H1 (cell line): ENCODE measurements around the gene MKNK2. TPM values are rescaled to one million over a fixed set of nuclear protein-coding genes. Genes with fewer than 3 reads are reported as not detected.
A peak's percentile ranks its signal among the peaks of the same experiment; 100 is the strongest.

Experiments used
- CTCF ChIA-PET: fragments of 300-600 bp; sonication (Branson Sonifier 250); formaldehyde crosslinking; loops from one replicate; lab custom pipeline; 2021; ENCODE audit not compliant: partially characterized antibody; lab: Charles Lee
- POLR2A ChIA-PET: fragments of 300-600 bp; sonication (Branson Sonifier 250); formaldehyde crosslinking; loops from one replicate; lab custom pipeline; 2021; ENCODE audit warnings: inconsistent platforms; ENCODE audit not compliant: partially characterized antibody; lab: Charles Lee
- DNase-seq, 2 experiments: peaks; one replicate each; pipeline versions ENCODE4 v3.0.0 to v3.0.0-alpha.2; 2010 to 2022; ENCODE audit warnings: low spot score in 2 of 2, low read depth in 1 of 2, mixed read lengths in 1 of 2
- FAIRE-seq: peaks from 2 replicates; lab custom pipeline; 2011; peaks lifted over from hg19 to GRCh38; lab: Jason Lieb, UNC
- H2AFZ ChIP-seq: 2 replicates; pipeline ENCODE4 v1.8.1; 2012; ENCODE audit warnings: low read length, inconsistent platforms
- H2AK5ac ChIP-seq: 2 replicates; pipeline ENCODE4 v1.6.1; 2013; ENCODE audit warnings: low read depth, low read length
- H2BK120ac ChIP-seq: replicated peaks from 2 replicates; pipeline ENCODE3; 2013; ENCODE audit warnings: low read depth, low read length, inconsistent platforms
- H2BK12ac ChIP-seq: 2 replicates; pipeline ENCODE4 v1.6.1; 2013; ENCODE audit warnings: low read depth, low read length
- H2BK15ac ChIP-seq: 2 replicates; pipeline ENCODE4 v1.6.1; 2013; ENCODE audit warnings: low read length
- H2BK20ac ChIP-seq: 2 replicates; pipeline ENCODE4 v1.6.1; 2013; ENCODE audit warnings: low read length
- H2BK5ac ChIP-seq: 2 replicates; pipeline ENCODE4 v1.6.1; 2013; ENCODE audit warnings: low read depth, low read length
- H3K14ac ChIP-seq: 2 replicates; pipeline ENCODE4 v1.6.1; 2013; ENCODE audit warnings: inconsistent platforms; ENCODE audit not compliant: insufficient read length
- H3K18ac ChIP-seq: 2 replicates; pipeline ENCODE4 v1.6.1; 2013; ENCODE audit warnings: low read length; ENCODE audit errors: extremely low read depth
- H3K23ac ChIP-seq: 2 replicates; pipeline ENCODE4 v1.6.1; 2013; ENCODE audit warnings: inconsistent platforms; ENCODE audit not compliant: insufficient read length
- H3K23me2 ChIP-seq: 2 replicates; pipeline ENCODE4 v1.6.1; 2013; ENCODE audit warnings: low read depth, low read length
- H3K27ac ChIP-seq: 2 replicates; pipeline ENCODE4 v1.6.1; 2011; ENCODE audit warnings: low read depth, low read length, inconsistent platforms
- H3K27me3 ChIP-seq, 4 experiments: replicated peaks in 1 of 4; 1 replicate in 1 of 4; 2 replicates in 3 of 4; pipeline versions ENCODE4 v1.6.1 to v1.8.1; 2011 to 2013; ENCODE audit warnings: low read length in 3 of 4, mild to moderate bottlenecking in 3 of 4, inconsistent platforms in 2 of 4, mixed read lengths in 2 of 4, moderate library complexity in 1 of 4; ENCODE audit not compliant: control insufficient read depth in 3 of 4, insufficient read depth in 3 of 4; ENCODE audit errors: extremely low read depth in 1 of 4
- H3K36me3 ChIP-seq, 4 experiments: 2 replicates each; pipeline versions ENCODE4 v1.6.1 to v1.8.1; 2011 to 2013; ENCODE audit warnings: mild to moderate bottlenecking in 4 of 4, low read length in 3 of 4, moderate library complexity in 2 of 4, control low read depth in 1 of 4, inconsistent platforms in 1 of 4; ENCODE audit not compliant: insufficient read depth in 4 of 4, control insufficient read depth in 2 of 4
- H3K4ac ChIP-seq: replicated peaks from 2 replicates; pipeline ENCODE3; 2013; ENCODE audit warnings: low read length, low read depth, mixed read lengths, inconsistent platforms; ENCODE audit not compliant: insufficient read length
- H3K4me1 ChIP-seq, 4 experiments: replicated peaks in 1 of 4; 1 replicate in 1 of 4; 2 replicates in 3 of 4; pipeline versions ENCODE4 v1.6.1 to v1.8.1; 2011 to 2013; ENCODE audit warnings: low read length in 3 of 4, inconsistent platforms in 2 of 4, mixed read lengths in 1 of 4; ENCODE audit not compliant: insufficient read depth in 4 of 4, control insufficient read depth in 3 of 4
- H3K4me2 ChIP-seq, 2 experiments: 2 replicates each; pipeline versions ENCODE4 v1.6.1 to v1.8.1; 2011 to 2013; ENCODE audit warnings: low read depth in 2 of 2, low read length in 2 of 2, control low read depth in 1 of 2, inconsistent platforms in 1 of 2, mild to moderate bottlenecking in 1 of 2; ENCODE audit not compliant: insufficient read depth in 1 of 2
- H3K4me3 ChIP-seq, 4 experiments: fragments of 200-600, 300-600 bp in 1 of 4; sonication (generic), shearing (Covaris generic), sonication (Bioruptor Twin) in 1 of 4; 2 replicates each; pipeline versions ENCODE4 v1.5.1 to v1.8.1; 2011 to 2016; ENCODE audit warnings: low read length in 4 of 4, low read depth in 3 of 4, control low read depth in 2 of 4, inconsistent platforms in 2 of 4, mild to moderate bottlenecking in 2 of 4, mixed read lengths in 1 of 4, moderate library complexity in 1 of 4; ENCODE audit not compliant: insufficient read depth in 2 of 4; ENCODE audit errors: extremely low read depth in 1 of 4
- H3K56ac ChIP-seq: replicated peaks from 2 replicates; pipeline ENCODE3; 2013; ENCODE audit warnings: low read depth, mild to moderate bottlenecking, mixed read lengths, low read length, inconsistent platforms; ENCODE audit not compliant: insufficient read length
- H3K79me1 ChIP-seq: 2 replicates; pipeline ENCODE4 v1.6.1; 2013; ENCODE audit warnings: low read depth, low read length, control low read depth
- H3K79me2 ChIP-seq, 2 experiments: 2 replicates each; pipeline versions ENCODE4 v1.6.1 to v1.8.1; 2012 to 2013; ENCODE audit warnings: low read length in 2 of 2, mild to moderate bottlenecking in 2 of 2, inconsistent platforms in 1 of 2; ENCODE audit not compliant: insufficient read depth in 2 of 2, control insufficient read depth in 1 of 2
- H3K9ac ChIP-seq, 4 experiments: replicated peaks in 1 of 4; 1 replicate in 1 of 4; 2 replicates in 3 of 4; pipeline versions ENCODE4 v1.6.1 to v1.8.1; 2011 to 2013; ENCODE audit warnings: low read depth in 3 of 4, low read length in 3 of 4, control low read depth in 2 of 4, mild to moderate bottlenecking in 2 of 4, moderate library complexity in 2 of 4, inconsistent platforms in 1 of 4; ENCODE audit errors: extremely low read depth in 1 of 4
- H3K9me3 ChIP-seq, 2 experiments: 2 replicates each; pipeline versions ENCODE4 v1.6.1 to v1.8.1; 2012 to 2013; ENCODE audit warnings: mild to moderate bottlenecking in 2 of 2, moderate library complexity in 2 of 2, control low read depth in 1 of 2, inconsistent platforms in 1 of 2, low read depth in 1 of 2, low read length in 1 of 2, mixed read lengths in 1 of 2; ENCODE audit not compliant: insufficient read depth in 2 of 2
- H4K20me1 ChIP-seq, 2 experiments: replicated peaks in 1 of 2; 2 replicates each; pipeline versions ENCODE3 to v1.8.1; 2011 to 2013; ENCODE audit warnings: inconsistent platforms in 2 of 2, low read length in 2 of 2, mild to moderate bottlenecking in 1 of 2; ENCODE audit not compliant: insufficient read depth in 2 of 2, control insufficient read depth in 1 of 2
- H4K5ac ChIP-seq: 2 replicates; pipeline ENCODE4 v1.6.1; 2013; ENCODE audit warnings: low read length, low read depth, mixed read lengths, inconsistent platforms; ENCODE audit not compliant: insufficient read length
- H4K8ac ChIP-seq: 2 replicates; pipeline ENCODE4 v1.8.0; 2013; ENCODE audit warnings: mild to moderate bottlenecking, moderate library complexity, low read length, inconsistent platforms; ENCODE audit not compliant: insufficient read depth; ENCODE audit errors: extremely low read depth
- H4K91ac ChIP-seq: replicated peaks from 2 replicates; pipeline ENCODE3; 2013; ENCODE audit warnings: low read length, mixed read lengths, inconsistent platforms; ENCODE audit not compliant: insufficient read length
- EZH2 ChIP-seq: fragments of 200-600 bp; sonication (generic); IDR thresholded peaks from 2 replicates; pipeline ENCODE4 v1.7.1; 2012; ENCODE audit warnings: low read depth, mild to moderate bottlenecking, moderate library complexity, low read length, inconsistent platforms; ENCODE audit not compliant: severe bottlenecking
- HDAC2 ChIP-seq, 2 experiments: fragments of 300-600 bp in 1 of 2; sonication (generic) in 1 of 2; IDR thresholded peaks; 2 replicates each; pipeline ENCODE4 v1.6.1; 2011 to 2012; ENCODE audit warnings: low read depth in 2 of 2, low read length in 2 of 2, mild to moderate bottlenecking in 2 of 2, moderate library complexity in 2 of 2, borderline replicate concordance in 1 of 2, inconsistent platforms in 1 of 2
- JUND ChIP-seq: IDR thresholded peaks from 2 replicates; pipeline ENCODE4 v1.6.1; 2011; ENCODE audit warnings: mild to moderate bottlenecking, improper control_type of control experiment, low read length
- POLR2A ChIP-seq, 2 experiments: IDR thresholded peaks; 1 replicate in 1 of 2; 2 replicates in 1 of 2; pipeline ENCODE4 v1.6.1; 2011; ENCODE audit warnings: low read depth in 2 of 2, low read length in 2 of 2, mild to moderate bottlenecking in 2 of 2; ENCODE audit errors: control extremely low read depth in 1 of 2
- SIX5 ChIP-seq: IDR thresholded peaks from 2 replicates; pipeline ENCODE4 v1.6.1; 2011; ENCODE audit warnings: mild to moderate bottlenecking, low read depth, low read length
- WGBS, 2 experiments: shearing (Covaris generic) in 1 of 2; methylation state at CpG; one replicate each; pipeline versions ENCODE4 v1.1.6 to v1.1.7; 2013 to 2015; ENCODE audit warnings: low lambda C conversion rate in 2 of 2, mixed read lengths in 2 of 2, inconsistent platforms in 1 of 2, low coverage in 1 of 2, missing lambda C conversion rate in 1 of 2; ENCODE audit not compliant: insufficient replicate concordance in 2 of 2, insufficient coverage in 1 of 2, insufficient read length in 1 of 2; ENCODE audit errors: extremely low coverage in 1 of 2, missing lambda C conversion rate in 1 of 2; 5-methylcytosine and 5-hydroxymethylcytosine counted together
- polyA plus RNA-seq, 7 experiments: library from polyadenylated mRNA; depleted of rRNA in 3 of 7; stranded (reverse) in 5 of 7; unstranded in 2 of 7; fragments of >200 nt in 5 of 7; fragments of 200-250 nt in 2 of 7; gene quantifications; 1 replicate in 5 of 7; 2 replicates in 1 of 7; 4 replicates in 1 of 7; pipeline versions ENCODE4 v1.2.1 to v1.2.3, GENCODE V29; 2011 to 2013; ENCODE audit warnings: missing spikeins in 2 of 7, mixed read lengths in 2 of 7
- total RNA-seq: library from RNA; stranded (reverse); fragmentation: NEBNext Ultra II Directional; extraction: Animal tissue kit (Norgen Biotek cat#: 25700); gene quantifications from 2 replicates; pipeline ENCODE4 v1.2.1, GENCODE V29; 2021

Gene MKNK2
- total and polyA plus RNA-seq, 2 of the 8 experiments (the other 6 are each of a cell fraction or from before 2014, with no cell fraction given): 163 to 166 TPM

DNA sequence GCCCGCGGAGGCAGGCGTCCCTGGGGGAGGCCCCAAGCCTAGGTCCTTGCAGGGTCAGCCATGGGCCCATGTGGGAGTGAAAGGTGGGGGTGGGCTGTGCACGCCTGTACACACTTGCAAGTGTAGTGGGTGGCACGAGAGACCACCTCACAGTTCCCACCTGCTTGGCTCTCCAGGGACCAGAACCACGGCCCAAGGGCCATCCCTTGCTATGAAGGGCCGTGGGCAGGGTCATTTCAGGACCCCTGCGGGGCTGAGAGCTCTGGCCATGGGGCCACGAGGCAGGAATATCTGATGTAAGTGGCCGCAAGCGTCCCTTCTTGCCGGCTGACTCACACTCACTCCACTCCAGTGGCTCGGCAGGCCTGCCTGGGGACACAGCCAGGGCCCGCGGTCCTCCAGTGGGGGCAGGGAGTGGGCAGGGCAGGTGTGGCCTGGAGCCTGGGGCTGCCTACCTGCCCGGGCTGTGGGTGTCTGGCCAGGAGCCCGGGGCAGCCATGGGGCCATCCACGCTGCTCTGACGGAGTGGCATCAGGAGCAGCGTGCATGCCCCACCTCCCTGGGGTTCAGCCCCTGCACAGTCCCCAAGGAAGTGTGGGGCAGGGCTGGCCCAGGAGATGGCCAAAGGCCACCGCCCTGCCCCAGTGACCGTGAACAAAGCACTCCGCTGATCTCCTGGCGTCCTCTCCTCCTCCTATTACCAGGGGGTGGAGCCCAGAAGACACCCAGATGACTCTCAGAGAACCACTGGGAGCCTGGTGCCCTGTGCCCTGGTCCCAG, 8.6 kb upstream of the MKNK2 start:
- no peaks in the 10 kb centered on the region for H3K79me1 ChIP-seq
- no peak for FAIRE-seq
- H3K27ac ChIP-seq: peak overlapping the region; percentile 53; the same call in 1 of the 2 replicates
- peaks cover 4 to 32% (median 24%) of the 10 kb centered on the region in 4 experiments for H3K4me1 ChIP-seq
- H4K5ac ChIP-seq: peak overlapping the region; percentile 6
- no peak overlapping the region for H3K56ac ChIP-seq
- H2BK20ac ChIP-seq: peak overlapping the region; percentile 80; the same call in 1 of the 2 replicates
- H3K23ac ChIP-seq: no peak overlapping the region
- POLR2A ChIA-PET: interaction anchor here (0.6 to 22.2 kb wide), 7 partner anchors 8 to 42 kb away, joined by 3 to 524 read pairs (median 3); no protein-coding TSS in a partner anchor
- H2BK5ac ChIP-seq: peak overlapping the region; percentile 81
- H3K27me3 ChIP-seq: no peaks in the 10 kb centered on the region
- WGBS, 2 experiments: 82% methylated on average over 24 of the region's 24 CpGs; no CpG with 5 or more reads in 1 of the 2 experiments
- TF ChIP-seq EZH2: no peak
- TF ChIP-seq SIX5: no peak
- TF ChIP-seq HDAC2 (IDR thresholded peaks at IDR 0.05; ENCODE audit: borderline replicate concordance in 1 of 2, low read depth in 2 of 2, low read length in 2 of 2): no peak
- TF ChIP-seq POLR2A (IDR thresholded peaks at IDR 0.05; ENCODE audit: control extremely low read depth in 1 of 2, low read depth in 2 of 2, low read length in 2 of 2): no peak
- no peak for TF ChIP-seq JUND
- peak overlapping the region in 1 of 2 experiments; percentile 76; a peak in 1 of 4 replicates for H3K4me2 ChIP-seq
- H3K18ac ChIP-seq: peak overlapping the region; percentile 48; the same call in 1 of the 2 replicates
- H3K23me2 ChIP-seq: peaks cover 5% of the 10 kb centered on the region; the same call in 1 of the 2 replicates
- H3K36me3 ChIP-seq: no peaks in the 10 kb centered on the region
- H2AK5ac ChIP-seq: peak overlapping the region; percentile 93; the same call in 1 of the 2 replicates
- H2BK12ac ChIP-seq: peak overlapping the region; percentile 98
- peak overlapping the region; percentile 84 for H4K91ac ChIP-seq
- H2AFZ ChIP-seq: no peak overlapping the region
- H4K20me1 ChIP-seq: no peaks in the 10 kb centered on the region
- no peaks in the 10 kb centered on the region for H3K79me2 ChIP-seq
- CTCF ChIA-PET: interaction anchor here (0.7 to 1.9 kb wide), 5 partner anchors 8 to 114 kb away, joined by 3 to 11 read pairs (median 5); no protein-coding TSS in a partner anchor
- no peak for DNase-seq
- 0 out of 2 replicates have a peak overlapping the region, but pooled peaks have one; percentile 72 for H2BK15ac ChIP-seq
- no peak overlapping the region for H2BK120ac ChIP-seq
- H4K8ac ChIP-seq: peak overlapping the region; percentile 62
- no peaks in the 10 kb centered on the region for H3K9me3 ChIP-seq
- no peak overlapping the region for H3K14ac ChIP-seq
- no peak overlapping the region; a peak in 1 of 7 replicates for H3K9ac ChIP-seq
- peak overlapping the region in 1 of 4 experiments; percentile 68; a peak in 1 of 8 replicates for H3K4me3 ChIP-seq
- peak overlapping the region; percentile 48 for H3K4ac ChIP-seq
